OCI-LY7 (cell line): Measurements from ENCODE around the gene MAML3. TPM values are rescaled to one million over a fixed set of nuclear protein-coding genes. Genes with fewer than 3 reads are reported as not detected.

Experiments used
- BruUV-seq: library from RNA; stranded (reverse); fragments of 400-500 nt; replicated peaks from 2 replicates; lab custom pipeline; 2021; lab: Mats Ljungman, UMichigan
- CTCF ChIA-PET: fragments of 300-600 bp; sonication (Branson Sonifier 250); formaldehyde crosslinking; loops from one replicate; lab custom pipeline; 2022; ENCODE audit warnings: antibody characterized with exemption; ENCODE audit not compliant: unreplicated experiment; lab: Charles Lee
- POLR2A ChIA-PET: fragments of 300-600 bp; sonication (Branson Sonifier 250); formaldehyde crosslinking; loops from one replicate; lab custom pipeline; 2022; ENCODE audit warnings: antibody characterized with exemption; lab: Charles Lee
- DNase-seq: peaks from one replicate; pipeline ENCODE4 v3.0.0-alpha.2; 2015; ENCODE audit warnings: low spot score
- H2AFZ ChIP-seq: fragments of 200-600 bp; sonication (generic), shearing (Covaris generic); 2 replicates; pipeline ENCODE4 v1.6.1; 2014; ENCODE audit warnings: mild to moderate bottlenecking, antibody characterized with exemption, low read length, moderate library complexity
- H3K27ac ChIP-seq: fragments of 200-600 bp; sonication (generic); 2 replicates; pipeline ENCODE4 v1.5.1; 2014; ENCODE audit warnings: mixed run types, low read depth, mild to moderate bottlenecking, moderate library complexity, low read length, inconsistent platforms; ENCODE audit not compliant: poor library complexity, severe bottlenecking
- H3K36me3 ChIP-seq: fragments of 200-600 bp; sonication (generic); 2 replicates; pipeline ENCODE4 v1.6.1; 2014; ENCODE audit warnings: mild to moderate bottlenecking, antibody characterized with exemption, low read length, moderate library complexity, mixed read lengths; ENCODE audit not compliant: insufficient read depth
- H3K4me1 ChIP-seq: fragments of 200-600 bp; sonication (generic); 2 replicates; pipeline ENCODE4 v1.5.1; 2014; ENCODE audit warnings: mild to moderate bottlenecking, low read length; ENCODE audit not compliant: insufficient read depth, poor library complexity, severe bottlenecking
- H3K4me2 ChIP-seq: fragments of 200-600 bp; sonication (generic); 2 replicates; pipeline ENCODE4 v1.6.1; 2014; ENCODE audit warnings: mild to moderate bottlenecking, low read length
- H3K4me3 ChIP-seq: fragments of 200-600 bp; sonication (generic); 2 replicates; pipeline ENCODE4 v1.5.1; 2014; ENCODE audit warnings: mild to moderate bottlenecking, low read depth, low read length; ENCODE audit not compliant: poor library complexity, severe bottlenecking
- H3K79me2 ChIP-seq: fragments of 200-600 bp; sonication (generic); 2 replicates; pipeline ENCODE4 v1.6.1; 2016; ENCODE audit warnings: low read depth, mild to moderate bottlenecking, low read length, moderate library complexity, mixed read lengths; ENCODE audit not compliant: insufficient read depth
- H3K9me2 ChIP-seq: fragments of 200-600 bp; sonication (generic); 2 replicates; pipeline ENCODE4 v1.6.1; 2016; ENCODE audit warnings: mild to moderate bottlenecking, low read length, mixed read lengths; ENCODE audit not compliant: insufficient read depth
- H3K9me3 ChIP-seq: fragments of 200-600 bp; sonication (generic); 2 replicates; pipeline ENCODE4 v1.6.1; 2014; ENCODE audit warnings: mild to moderate bottlenecking, mixed run types, low read length, mixed read lengths
- H4K20me1 ChIP-seq: fragments of 200-600 bp; sonication (generic); 2 replicates; pipeline ENCODE4 v1.6.1; 2014; ENCODE audit warnings: mild to moderate bottlenecking, antibody characterized with exemption, low read length, moderate library complexity, mixed read lengths; ENCODE audit not compliant: insufficient read depth
- EZH2phosphoT487 ChIP-seq: fragments of 200-600 bp; sonication (generic); IDR thresholded peaks from 2 replicates; pipeline ENCODE4 v1.6.1; 2018; ENCODE audit warnings: low read depth, borderline replicate concordance, mild to moderate bottlenecking, mixed run types, antibody characterized with exemption, low read length, moderate library complexity, mixed read lengths
- intact Hi-C: fragments of 100-400 bp; cut with micrococcal nuclease; formaldehyde crosslinking; loops from one replicate; pipeline ENCODE4 v1.10.0; 2022; ENCODE audit not compliant: unreplicated experiment
- total RNA-seq, 2 experiments: library from RNA; depleted of rRNA in 1 of 2; stranded (reverse); fragments of >200 nt in 1 of 2; shearing (Covaris generic) in 1 of 2; gene quantifications; 2 replicates each; pipeline ENCODE4 v1.2.3, GENCODE V29; 2014 to 2022
- TF ChIP-seq, protein P1 (sequence below): fragments of 200-600 bp; sonication (generic); conservative IDR thresholded peaks from 2 replicates; pipeline ENCODE4 v1.5.1; 2014; ENCODE audit warnings: mild to moderate bottlenecking, antibody characterized with exemption, low read length, moderate library complexity, mixed read lengths

The MAML3 gene
- total RNA-seq, 2 experiments from 2014 or later: 0.80 to 1.2 TPM

DNA sequence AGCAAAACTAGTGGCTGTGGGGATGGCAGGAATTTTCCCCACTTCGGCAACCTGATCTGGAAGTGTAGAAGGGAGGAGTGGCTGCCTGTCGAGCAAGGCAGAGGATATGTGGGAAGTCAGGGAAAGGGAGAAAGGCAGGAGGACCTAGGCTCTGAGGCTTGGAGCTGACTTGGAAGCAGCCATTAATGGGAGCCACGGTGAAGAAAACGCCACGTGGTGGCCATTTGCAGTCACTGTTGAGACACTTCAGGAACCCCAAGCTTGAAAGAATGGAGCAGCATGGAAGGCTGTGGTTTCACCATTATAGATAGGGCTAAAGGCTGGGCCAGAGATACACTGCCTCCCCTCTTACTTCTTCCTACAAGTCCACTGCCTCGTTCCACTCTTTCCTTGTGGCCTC lies 41.8 kb upstream of the MAML3 start:
- Histone ChIP-seq H3K9me3 (no peaks in the 10 kb centered on the region), H4K20me1 (no peaks in the 10 kb centered on the region), H3K4me2 (no peak overlapping the region), H3K4me1 (no peaks in the 10 kb centered on the region), H3K4me3 (no peak overlapping the region), H3K27ac (no peak overlapping the region), H3K79me2 (no peaks in the 10 kb centered on the region), H3K9me2 (no peaks in the 10 kb centered on the region), H3K36me3 (no peaks in the 10 kb centered on the region), H2AFZ (no peak overlapping the region)
- CTCF ChIA-PET: no interaction called here
- no TSS peak for BruUV-seq
- intact Hi-C loops: no loop called here
- peak; percentile 7 for DNase-seq
- TF ChIP-seq EZH2phosphoT487: no peak
- TF ChIP-seq, protein P1, sequence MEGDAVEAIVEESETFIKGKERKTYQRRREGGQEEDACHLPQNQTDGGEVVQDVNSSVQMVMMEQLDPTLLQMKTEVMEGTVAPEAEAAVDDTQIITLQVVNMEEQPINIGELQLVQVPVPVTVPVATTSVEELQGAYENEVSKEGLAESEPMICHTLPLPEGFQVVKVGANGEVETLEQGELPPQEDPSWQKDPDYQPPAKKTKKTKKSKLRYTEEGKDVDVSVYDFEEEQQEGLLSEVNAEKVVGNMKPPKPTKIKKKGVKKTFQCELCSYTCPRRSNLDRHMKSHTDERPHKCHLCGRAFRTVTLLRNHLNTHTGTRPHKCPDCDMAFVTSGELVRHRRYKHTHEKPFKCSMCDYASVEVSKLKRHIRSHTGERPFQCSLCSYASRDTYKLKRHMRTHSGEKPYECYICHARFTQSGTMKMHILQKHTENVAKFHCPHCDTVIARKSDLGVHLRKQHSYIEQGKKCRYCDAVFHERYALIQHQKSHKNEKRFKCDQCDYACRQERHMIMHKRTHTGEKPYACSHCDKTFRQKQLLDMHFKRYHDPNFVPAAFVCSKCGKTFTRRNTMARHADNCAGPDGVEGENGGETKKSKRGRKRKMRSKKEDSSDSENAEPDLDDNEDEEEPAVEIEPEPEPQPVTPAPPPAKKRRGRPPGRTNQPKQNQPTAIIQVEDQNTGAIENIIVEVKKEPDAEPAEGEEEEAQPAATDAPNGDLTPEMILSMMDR: peak; percentile 34; the same call in 1 of the 2 replicates
- POLR2A ChIA-PET: interaction anchor here (0.5 kb wide), 1 partner anchor 24 kb away, joined by 3 read pairs; no protein-coding TSS in a partner anchor

DNA sequence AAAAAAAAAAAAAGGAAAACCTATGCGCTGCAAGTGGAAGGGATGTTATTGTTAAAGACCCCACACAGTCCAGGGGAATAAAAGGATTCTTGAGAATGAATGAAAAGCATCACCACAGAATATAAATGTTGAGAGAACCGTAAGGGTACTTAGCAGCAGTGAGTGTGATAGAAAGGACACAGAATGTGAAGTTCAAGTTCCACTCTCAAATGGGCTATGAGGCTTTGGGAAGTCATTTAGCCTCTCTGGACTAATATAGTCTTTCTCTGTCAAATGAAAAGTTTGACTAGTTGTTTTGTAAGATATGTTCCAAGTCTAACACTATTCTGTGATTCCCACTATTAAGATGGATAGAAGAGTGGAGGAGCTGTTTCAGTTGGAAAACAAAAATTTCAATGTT lies 35.8 kb upstream of the MAML3 start:
- no peak for TF ChIP-seq EZH2phosphoT487
- TF ChIP-seq, protein P1: no peak
- Histone ChIP-seq H2AFZ (no peak overlapping the region), H4K20me1 (no peaks in the 10 kb centered on the region), H3K4me1 (no peaks in the 10 kb centered on the region), H3K4me2 (no peak overlapping the region), H3K27ac (no peak overlapping the region), H3K9me2 (no peaks in the 10 kb centered on the region), H3K79me2 (no peaks in the 10 kb centered on the region), H3K9me3 (no peaks in the 10 kb centered on the region), H3K4me3 (no peak overlapping the region), H3K36me3 (no peaks in the 10 kb centered on the region)
- no peak for DNase-seq
- ChIA-PET CTCF (no interaction called here), POLR2A (interaction anchor here (1.3 kb wide), 1 partner anchor 22 kb away, joined by 3 read pairs; no protein-coding TSS in a partner anchor)
- no TSS peak for BruUV-seq
- intact Hi-C loops: no loop called here

DNA sequence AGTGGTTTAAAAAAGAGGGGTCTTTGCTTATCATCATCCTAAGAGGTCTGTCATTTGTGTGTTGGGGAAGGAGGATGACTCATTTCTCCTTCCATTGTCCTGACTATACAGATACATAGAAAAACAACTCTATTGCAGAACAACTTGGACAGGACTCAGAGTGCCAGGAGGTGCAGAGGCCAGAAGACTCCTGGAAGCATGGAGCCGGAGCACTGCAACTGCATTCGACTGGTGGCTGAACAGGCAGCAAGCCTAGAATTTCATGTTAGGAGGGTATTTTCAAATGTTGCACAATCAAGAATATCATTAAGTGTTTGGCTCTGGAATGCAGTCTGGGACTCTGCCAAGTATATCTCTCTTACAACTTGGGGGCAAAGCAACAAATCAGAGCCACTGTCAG lies 35.0 kb upstream of the MAML3 start:
- TF ChIP-seq EZH2phosphoT487: no peak
- TF ChIP-seq, protein P1: no peak
- Histone ChIP-seq H3K4me3 (no peak overlapping the region), H4K20me1 (no peaks in the 10 kb centered on the region), H3K27ac (no peak overlapping the region), H3K9me2 (no peaks in the 10 kb centered on the region), H3K79me2 (no peaks in the 10 kb centered on the region), H2AFZ (no peak overlapping the region), H3K4me1 (no peaks in the 10 kb centered on the region), H3K4me2 (no peak overlapping the region), H3K9me3 (no peaks in the 10 kb centered on the region), H3K36me3 (no peaks in the 10 kb centered on the region)
- no peak for DNase-seq
- ChIA-PET POLR2A (no interaction called here), CTCF (interaction anchor here (0.6 kb wide), 1 partner anchor 395 kb away, joined by 3 read pairs; no protein-coding TSS in a partner anchor)
- intact Hi-C loops: no loop called here
- BruUV-seq: no TSS peak
